ENCODE data around the gene NOL4L.

- TF ChIP-seq CTCF (IDR thresholded peaks at IDR 0.05), result no peak
- TF ChIP-seq POLR2AphosphoS5 (IDR thresholded peaks at IDR 0.05), result no peak
These were observed 147.6 kb downstream of the NOL4L start for GRCh38 chr20:32437391-32438074.
